GM06990 (cell line): ENCODE measurements around the gene MRPL2.

Experiments
- DNase-seq: peaks from one replicate; pipeline ENCODE4 v3.0.0-alpha.2; 2011; ENCODE audit not compliant: insufficient read length; ENCODE audit errors: extremely low read depth
- H3K27me3 ChIP-seq: replicated peaks from 2 replicates; pipeline ENCODE4 v1.6.0; 2011; ENCODE audit warnings: low read length; ENCODE audit not compliant: control insufficient read depth, insufficient read depth
- H3K36me3 ChIP-seq: 2 replicates; pipeline ENCODE4 v1.5.1; 2011; ENCODE audit warnings: low read length; ENCODE audit not compliant: control insufficient read depth, insufficient read depth
- H3K4me3 ChIP-seq: replicated peaks from 2 replicates; pipeline ENCODE4 v1.5.1; 2011; ENCODE audit warnings: low read depth, mild to moderate bottlenecking, control low read depth, low read length
- CTCF ChIP-seq: IDR thresholded peaks from 2 replicates; pipeline ENCODE4 v1.5.1; 2011; ENCODE audit warnings: low read length, control low read depth, mild to moderate bottlenecking, inconsistent platforms; ENCODE audit not compliant: insufficient read depth, poor library complexity, severe bottlenecking

The MRPL2 gene

GRCh38 chr6:43036712-43037111, 22.5 kb downstream of the MRPL2 start:
- no peak for TF ChIP-seq CTCF
- peaks cover 25% of the 10 kb centered on the region for H3K36me3 ChIP-seq
- no peaks in the 10 kb centered on the region for H3K27me3 ChIP-seq
- no peak for DNase-seq
- no peak overlapping the region for H3K4me3 ChIP-seq

GRCh38 chr6:43035495-43036194, 23.6 kb downstream of the MRPL2 start:
- Histone ChIP-seq H3K36me3 (peaks cover 25% of the 10 kb centered on the region), H3K27me3 (no peaks in the 10 kb centered on the region)

GRCh38 chr6:43034190-43034525, 25.1 kb downstream of the MRPL2 start:
- DNase-seq = no peak
- no peaks in the 10 kb centered on the region for H3K27me3 ChIP-seq
- no peak for TF ChIP-seq CTCF
- no peak overlapping the region for H3K4me3 ChIP-seq
- H3K36me3 ChIP-seq = peaks cover 25% of the 10 kb centered on the region

More at GRCh38 chr6:43035495-43036194, 23.6 kb downstream of the MRPL2 start:
- no peak for DNase-seq
- H3K4me3 ChIP-seq = no peak overlapping the region
- TF ChIP-seq CTCF = no peak

GRCh38 chr6:43033496-43034189, 25.6 kb downstream of the MRPL2 start:
- peaks cover 27% of the 10 kb centered on the region for H3K36me3 ChIP-seq
- TF ChIP-seq CTCF = no peak
- no peaks in the 10 kb centered on the region for H3K27me3 ChIP-seq
- DNase-seq = no peak
- no peak overlapping the region for H3K4me3 ChIP-seq

GRCh38 chr6:43032326-43032725, 26.9 kb downstream of the MRPL2 start:
- peaks cover 21% of the 10 kb centered on the region for H3K36me3 ChIP-seq
- H3K4me3 ChIP-seq = no peak overlapping the region
- no peaks in the 10 kb centered on the region for H3K27me3 ChIP-seq
- TF ChIP-seq CTCF = no peak
- no peak for DNase-seq
